ENCODE data around the gene PHKA2. TPM values are rescaled to one million over a fixed set of nuclear protein-coding genes. Genes with fewer than 3 reads are reported as not detected.

The PHKA2 gene
- polyA plus RNA-seq, 2 of the 4 experiments (the other 2 are of a cell fraction) = 16.1 to 21.2 TPM

DNA sequence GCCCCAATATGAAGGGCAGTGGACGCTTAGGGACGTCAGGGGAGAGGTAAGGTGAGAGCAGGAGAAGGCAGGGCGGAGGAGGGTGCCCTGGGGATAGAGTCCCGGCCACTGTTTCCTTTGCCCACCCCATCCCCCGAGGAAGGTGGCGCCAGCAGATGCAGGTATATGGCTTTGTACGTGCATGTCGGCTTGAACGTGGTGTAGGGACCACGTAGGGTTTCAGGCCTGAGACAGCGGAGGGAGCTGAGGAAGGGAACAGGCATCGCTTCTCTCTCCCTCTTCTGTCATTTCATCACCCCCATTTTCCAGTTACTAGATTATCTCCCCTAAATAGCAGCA lies 97.9 kb downstream of the PHKA2 start:
- ChIA-PET POLR2A (interaction anchor here (0.6 to 0.9 kb wide), 2 partner anchors 184 to 210 kb away, joined by 3 to 7 read pairs; no protein-coding TSS in a partner anchor), CTCF (interaction anchor here (0.7 to 2.8 kb wide), 16 partner anchors 9 to 513 kb away, joined by 3 to 18 read pairs (median 5); no protein-coding TSS in a partner anchor)
- ATAC-seq = peak in 1 of 2 experiments; percentile 12; a peak in 3 of 6 replicates
- FAIRE-seq = no peak
- 67% methylated on average over 12 of the region's 12 CpGs for WGBS (ENCODE audit: missing lambda C conversion rate)
- no peak for DNase-seq (ENCODE audit: low read depth in 1 of 2, low spot score in 1 of 2)
- Histone ChIP-seq H3K4me1 (peaks cover 30% of the 10 kb centered on the region), H3K27ac (peak overlapping the region; percentile 82 to 91), H3K4me2 (peak overlapping the region; percentile 84), H3K4me3 (peak overlapping the region; percentile 35; the same call in 2 of the 3 replicates), H3K9me3 (no peaks in the 10 kb centered on the region)
- TF ChIP-seq, protein P1, sequence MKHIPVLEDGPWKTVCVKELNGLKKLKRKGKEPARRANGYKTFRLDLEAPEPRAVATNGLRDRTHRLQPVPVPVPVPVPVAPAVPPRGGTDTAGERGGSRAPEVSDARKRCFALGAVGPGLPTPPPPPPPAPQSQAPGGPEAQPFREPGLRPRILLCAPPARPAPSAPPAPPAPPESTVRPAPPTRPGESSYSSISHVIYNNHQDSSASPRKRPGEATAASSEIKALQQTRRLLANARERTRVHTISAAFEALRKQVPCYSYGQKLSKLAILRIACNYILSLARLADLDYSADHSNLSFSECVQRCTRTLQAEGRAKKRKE (CRISPR knock-in tag; IDR thresholded peaks at IDR 0.05; ENCODE audit: low read depth) = no peak
- TF ChIP-seq CHD2 (IDR thresholded peaks at IDR 0.05; ENCODE audit: low read length, partially characterized antibody) (no peak), HDAC2 (IDR thresholded peaks at IDR 0.05) (no peak), RFX5 (IDR thresholded peaks at IDR 0.05) (no peak), ZNF302 (CRISPR knock-in tag; IDR thresholded peaks at IDR 0.05) (no peak)
- TF ChIP-seq, protein P2, sequence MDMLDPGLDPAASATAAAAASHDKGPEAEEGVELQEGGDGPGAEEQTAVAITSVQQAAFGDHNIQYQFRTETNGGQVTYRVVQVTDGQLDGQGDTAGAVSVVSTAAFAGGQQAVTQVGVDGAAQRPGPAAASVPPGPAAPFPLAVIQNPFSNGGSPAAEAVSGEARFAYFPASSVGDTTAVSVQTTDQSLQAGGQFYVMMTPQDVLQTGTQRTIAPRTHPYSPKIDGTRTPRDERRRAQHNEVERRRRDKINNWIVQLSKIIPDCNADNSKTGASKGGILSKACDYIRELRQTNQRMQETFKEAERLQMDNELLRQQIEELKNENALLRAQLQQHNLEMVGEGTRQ (IDR thresholded peaks at IDR 0.05) = no peak

DNA sequence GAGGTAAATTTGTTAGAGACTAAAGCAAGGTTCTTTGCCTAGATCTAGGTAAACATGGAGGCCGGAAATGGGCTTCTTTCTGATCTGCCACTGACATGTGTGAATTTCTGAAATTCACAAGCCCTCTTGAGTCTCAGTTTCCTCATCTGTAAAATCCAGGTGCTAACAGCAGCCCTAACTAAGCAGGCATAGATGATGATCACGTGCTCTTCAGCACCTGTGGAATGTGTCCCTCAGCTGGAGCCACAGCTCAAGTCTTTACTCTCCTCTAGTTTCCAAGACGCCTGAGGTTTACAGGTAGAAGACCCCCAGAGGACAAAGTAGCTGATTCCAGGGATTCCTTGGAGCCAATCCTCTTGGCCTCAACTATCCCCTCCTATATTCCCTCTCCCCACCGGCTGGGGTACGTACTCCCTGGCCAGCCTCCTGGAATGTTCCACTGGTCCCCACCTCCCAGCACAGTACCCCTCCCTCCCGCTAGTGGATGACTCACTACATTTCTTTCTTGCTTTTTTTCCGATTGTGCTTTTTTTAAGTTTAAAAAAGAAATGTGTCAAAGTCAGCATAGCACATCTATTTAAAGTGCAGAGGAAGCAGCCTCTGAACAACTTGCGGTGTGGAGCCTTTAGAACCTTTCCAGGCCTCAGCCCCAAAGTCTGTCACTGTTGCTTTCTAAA lies 98.4 kb downstream of the PHKA2 start:
- 84% methylated on average over 8 of the region's 8 CpGs for WGBS (ENCODE audit: missing lambda C conversion rate)
- Histone ChIP-seq H3K4me1 (peaks cover 30% of the 10 kb centered on the region), H3K4me3 (peak overlapping the region; percentile 35; the same call in 1 of the 3 replicates), H3K4me2 (peak overlapping the region; percentile 84), H3K27ac (peak overlapping the region; percentile 82 to 91), H3K9me3 (no peaks in the 10 kb centered on the region)
- FAIRE-seq = no peak
- CTCF ChIA-PET = interaction anchor here (0.7 to 2.8 kb wide), 15 partner anchors 9 to 513 kb away, joined by 3 to 18 read pairs (median 4); no protein-coding TSS in a partner anchor
- ATAC-seq = no peak
- TF ChIP-seq KDM1A (IDR thresholded peaks at IDR 0.05; ENCODE audit: low read depth) = no peak
- no peak for TF ChIP-seq HOXB13 (CRISPR knock-in tag; IDR thresholded peaks at IDR 0.05; ENCODE audit: low read depth)
- TF ChIP-seq ZC3H11A (IDR thresholded peaks at IDR 0.05) = no peak
- no peak for TF ChIP-seq CBX8 (IDR thresholded peaks at IDR 0.05)
- TF ChIP-seq TP53 (CRISPR knock-in tag; IDR thresholded peaks at IDR 0.05) = no peak
- TF ChIP-seq NR3C1 (IDR thresholded peaks at IDR 0.05) = no peak
- TF ChIP-seq, protein P3, sequence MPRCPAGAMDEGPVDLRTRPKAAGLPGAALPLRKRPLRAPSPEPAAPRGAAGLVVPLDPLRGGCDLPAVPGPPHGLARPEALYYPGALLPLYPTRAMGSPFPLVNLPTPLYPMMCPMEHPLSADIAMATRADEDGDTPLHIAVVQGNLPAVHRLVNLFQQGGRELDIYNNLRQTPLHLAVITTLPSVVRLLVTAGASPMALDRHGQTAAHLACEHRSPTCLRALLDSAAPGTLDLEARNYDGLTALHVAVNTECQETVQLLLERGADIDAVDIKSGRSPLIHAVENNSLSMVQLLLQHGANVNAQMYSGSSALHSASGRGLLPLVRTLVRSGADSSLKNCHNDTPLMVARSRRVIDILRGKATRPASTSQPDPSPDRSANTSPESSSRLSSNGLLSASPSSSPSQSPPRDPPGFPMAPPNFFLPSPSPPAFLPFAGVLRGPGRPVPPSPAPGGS (IDR thresholded peaks at IDR 0.05) = no peak
- TF ChIP-seq, protein P4, sequence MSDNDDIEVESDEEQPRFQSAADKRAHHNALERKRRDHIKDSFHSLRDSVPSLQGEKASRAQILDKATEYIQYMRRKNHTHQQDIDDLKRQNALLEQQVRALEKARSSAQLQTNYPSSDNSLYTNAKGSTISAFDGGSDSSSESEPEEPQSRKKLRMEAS (IDR thresholded peaks at IDR 0.05) = no peak
- POLR2A ChIA-PET = interaction anchor here (0.6 to 0.9 kb wide), 2 partner anchors 183 to 209 kb away, joined by 3 to 7 read pairs; no protein-coding TSS in a partner anchor
- no peak for DNase-seq (ENCODE audit: low read depth in 1 of 2, low spot score in 1 of 2)

DNA sequence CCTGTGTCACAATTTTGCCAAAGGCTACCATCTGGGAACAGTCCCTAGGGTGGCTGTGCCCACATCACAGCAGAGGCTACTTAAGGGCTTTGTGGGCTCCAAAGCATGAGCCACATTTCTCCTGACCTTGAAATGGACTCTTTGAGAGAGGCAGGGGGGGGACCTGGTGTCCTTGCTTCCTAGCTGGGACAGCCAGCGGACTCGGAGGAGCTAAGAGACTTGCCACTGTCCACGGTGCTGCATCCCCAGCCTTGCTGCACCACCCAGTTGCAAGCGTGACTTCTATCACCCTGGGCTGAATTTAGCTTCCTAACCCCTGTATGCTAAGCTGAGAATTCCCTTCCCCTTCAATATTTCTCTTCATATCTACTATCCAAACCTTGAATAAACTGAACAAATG lies 99.0 kb downstream of the PHKA2 start:
- ATAC-seq = no peak
- Histone ChIP-seq H3K4me2 (no peak overlapping the region), H3K4me3 (no peak overlapping the region), H3K4me1 (peaks cover 30% of the 10 kb centered on the region), H3K9me3 (no peaks in the 10 kb centered on the region), H3K27ac (peak overlapping the region in 1 of 2 experiments; percentile 63; a peak in 4 of 6 replicates)
- no peak for DNase-seq (ENCODE audit: low read depth in 1 of 2, low spot score in 1 of 2)
- WGBS (ENCODE audit: missing lambda C conversion rate) = 88% methylated on average over 4 of the region's 4 CpGs
- no peak for FAIRE-seq
- ChIA-PET CTCF (interaction anchor here (0.8 to 2.8 kb wide), 4 partner anchors 8 to 49 kb away, joined by 3 to 18 read pairs (median 4); no protein-coding TSS in a partner anchor), POLR2A (no interaction called here)
- no peak for TF ChIP-seq ESRRA (IDR thresholded peaks at IDR 0.05; ENCODE audit: borderline replicate concordance, low read length)
- TF ChIP-seq, protein P5, sequence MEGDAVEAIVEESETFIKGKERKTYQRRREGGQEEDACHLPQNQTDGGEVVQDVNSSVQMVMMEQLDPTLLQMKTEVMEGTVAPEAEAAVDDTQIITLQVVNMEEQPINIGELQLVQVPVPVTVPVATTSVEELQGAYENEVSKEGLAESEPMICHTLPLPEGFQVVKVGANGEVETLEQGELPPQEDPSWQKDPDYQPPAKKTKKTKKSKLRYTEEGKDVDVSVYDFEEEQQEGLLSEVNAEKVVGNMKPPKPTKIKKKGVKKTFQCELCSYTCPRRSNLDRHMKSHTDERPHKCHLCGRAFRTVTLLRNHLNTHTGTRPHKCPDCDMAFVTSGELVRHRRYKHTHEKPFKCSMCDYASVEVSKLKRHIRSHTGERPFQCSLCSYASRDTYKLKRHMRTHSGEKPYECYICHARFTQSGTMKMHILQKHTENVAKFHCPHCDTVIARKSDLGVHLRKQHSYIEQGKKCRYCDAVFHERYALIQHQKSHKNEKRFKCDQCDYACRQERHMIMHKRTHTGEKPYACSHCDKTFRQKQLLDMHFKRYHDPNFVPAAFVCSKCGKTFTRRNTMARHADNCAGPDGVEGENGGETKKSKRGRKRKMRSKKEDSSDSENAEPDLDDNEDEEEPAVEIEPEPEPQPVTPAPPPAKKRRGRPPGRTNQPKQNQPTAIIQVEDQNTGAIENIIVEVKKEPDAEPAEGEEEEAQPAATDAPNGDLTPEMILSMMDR (IDR thresholded peaks at IDR 0.05) = no peak
- TF ChIP-seq EHF (CRISPR knock-in tag; IDR thresholded peaks at IDR 0.05) = no peak
- TF ChIP-seq RNF2 (IDR thresholded peaks at IDR 0.05; ENCODE audit: borderline replicate concordance, low read depth) = no peak
- TF ChIP-seq SMC3 (IDR thresholded peaks at IDR 0.05) = no peak
- TF ChIP-seq NPAS2 (CRISPR knock-in tag; IDR thresholded peaks at IDR 0.05; ENCODE audit: borderline replicate concordance) = no peak
- TF ChIP-seq ZC3H11A (IDR thresholded peaks at IDR 0.05) = no peak
- TF ChIP-seq JUN (IDR thresholded peaks at IDR 0.05) = no peak

All from A549 (cell line).